ENCODE data around the gene SCN7A. TPM values are rescaled to one million over a fixed set of nuclear protein-coding genes. Genes with fewer than 3 reads are reported as not detected.
A peak's percentile ranks its signal among the peaks of the same experiment; 100 is the strongest.

The SCN7A gene
- total RNA-seq, 1 experiment from 2014 or later, result not detected

GRCh38 chr2:166418853-166419615, 75.0 kb downstream of the SCN7A start:
- H3K27me3 ChIP-seq (replicated peaks; ENCODE audit: insufficient read depth, low read depth, low read length, poor library complexity), result no peaks in the 10 kb centered on the region
- POLR2A ChIA-PET (ENCODE audit: low non-redundant PET), result interaction anchor here (0.7 kb wide), 1 partner anchor 287 kb away, joined by 7 read pairs; no protein-coding TSS in a partner anchor
- intact Hi-C loops (cut with micrococcal nuclease; ENCODE audit: unreplicated experiment), result loop anchor here (2.0 to 10.0 kb wide), 4 partner anchors 98 to 464 kb away; partner anchors contain the start of gene TTC21B
- CTCF ChIA-PET, result interaction anchor here (0.7 kb wide), 1 partner anchor 226 kb away, joined by 3 read pairs; no protein-coding TSS in a partner anchor
- TF ChIP-seq CTCF (conservative IDR thresholded peaks at IDR 0.05; ENCODE audit: low read depth, low read length), result no peak
- H3K4me3 ChIP-seq (ENCODE audit: low read depth, low read length, poor library complexity, severe bottlenecking), result no peak overlapping the region
- no peak for DNase-seq (ENCODE audit: low spot score)
- no TSS peak for BruUV-seq (replicated peaks)
- no peaks in the 10 kb centered on the region for H3K4me1 ChIP-seq (ENCODE audit: insufficient read depth, low read length, poor library complexity, severe bottlenecking)
- no peaks in the 10 kb centered on the region for H3K9me3 ChIP-seq (ENCODE audit: low read depth, low read length, poor library complexity, severe bottlenecking)
- H3K27ac ChIP-seq (ENCODE audit: low read depth, low read length, poor library complexity, severe bottlenecking), result no peak overlapping the region
- H3K36me3 ChIP-seq (ENCODE audit: insufficient read depth, low read length, poor library complexity, severe bottlenecking), result no peaks in the 10 kb centered on the region

GRCh38 chr2:166417669-166418068, 76.4 kb downstream of the SCN7A start:
- intact Hi-C loops (cut with micrococcal nuclease; ENCODE audit: unreplicated experiment), result loop anchor here (2.0 to 10.0 kb wide), 4 partner anchors 100 to 463 kb away; partner anchors contain the start of gene TTC21B
- ChIA-PET CTCF (no interaction called here), POLR2A (ENCODE audit: low non-redundant PET) (interaction anchor here (0.7 kb wide), 1 partner anchor 129 kb away, joined by 10 read pairs; no protein-coding TSS in a partner anchor)
- BruUV-seq (replicated peaks), result no TSS peak
- no peak overlapping the region for H3K27ac ChIP-seq (ENCODE audit: low read depth, low read length, poor library complexity, severe bottlenecking)
- TF ChIP-seq EZH2 (IDR thresholded peaks at IDR 0.05; ENCODE audit: borderline replicate concordance, low read depth, low read length, poor library complexity, severe bottlenecking), result no peak
- peak; percentile 57 for TF ChIP-seq CTCF (conservative IDR thresholded peaks at IDR 0.05; ENCODE audit: low read depth, low read length)
- H3K4me3 ChIP-seq (ENCODE audit: low read depth, low read length, poor library complexity, severe bottlenecking), result no peak overlapping the region
- no peaks in the 10 kb centered on the region for H3K9me3 ChIP-seq (ENCODE audit: low read depth, low read length, poor library complexity, severe bottlenecking)
- peak; percentile 78 for DNase-seq (ENCODE audit: low spot score)
- no peaks in the 10 kb centered on the region for H3K27me3 ChIP-seq (replicated peaks; ENCODE audit: insufficient read depth, low read depth, low read length, poor library complexity)
- no peaks in the 10 kb centered on the region for H3K4me1 ChIP-seq (ENCODE audit: insufficient read depth, low read length, poor library complexity, severe bottlenecking)
- no peaks in the 10 kb centered on the region for H3K36me3 ChIP-seq (ENCODE audit: insufficient read depth, low read length, poor library complexity, severe bottlenecking)

GRCh38 chr2:166413255-166413654, 80.8 kb downstream of the SCN7A start:
- Histone ChIP-seq H3K27ac (ENCODE audit: low read depth, low read length, poor library complexity, severe bottlenecking) (no peak overlapping the region), H3K27me3 (replicated peaks; ENCODE audit: insufficient read depth, low read depth, low read length, poor library complexity) (no peaks in the 10 kb centered on the region), H3K4me1 (ENCODE audit: insufficient read depth, low read length, poor library complexity, severe bottlenecking) (peaks cover 23% of the 10 kb centered on the region), H3K9me3 (ENCODE audit: low read depth, low read length, poor library complexity, severe bottlenecking) (no peaks in the 10 kb centered on the region), H3K4me3 (ENCODE audit: low read depth, low read length, poor library complexity, severe bottlenecking) (no peak overlapping the region), H3K36me3 (ENCODE audit: insufficient read depth, low read length, poor library complexity, severe bottlenecking) (no peaks in the 10 kb centered on the region)
- POLR2A ChIA-PET (ENCODE audit: low non-redundant PET), result no interaction called here
- no peak for TF ChIP-seq CTCF (conservative IDR thresholded peaks at IDR 0.05; ENCODE audit: low read depth, low read length)
- no peak for TF ChIP-seq EZH2 (IDR thresholded peaks at IDR 0.05; ENCODE audit: borderline replicate concordance, low read depth, low read length, poor library complexity, severe bottlenecking)
- no peak for DNase-seq (ENCODE audit: low spot score)
- no TSS peak for BruUV-seq (replicated peaks)
- CTCF ChIA-PET, result no interaction called here
- intact Hi-C loops (cut with micrococcal nuclease; ENCODE audit: unreplicated experiment), result loop anchor here (10.0 kb wide), 1 partner anchor 458 kb away; the partner anchor contains the start of gene TTC21B
